Nephron (organoid): Measurements from ENCODE around the gene PYY.
A peak's percentile ranks its signal among the peaks of the same experiment; 100 is the strongest.

Experiments
- H3K27ac Mint-ChIP-seq, 3 experiments: 2 replicates each; pipeline ENCODE4 v1.8.0; 2020; ENCODE audit warnings: mixed read lengths in 3 of 3, mild to moderate bottlenecking in 2 of 3, moderate library complexity in 1 of 3
- H3K27me3 Mint-ChIP-seq: 2 replicates; pipeline ENCODE4 v1.8.0; 2021; ENCODE audit warnings: low read depth, mild to moderate bottlenecking, moderate library complexity, mixed read lengths
- H3K36me3 Mint-ChIP-seq: 2 replicates; pipeline ENCODE4 v1.8.0; 2020; ENCODE audit warnings: low read depth, mixed read lengths
- H3K4me1 Mint-ChIP-seq: 2 replicates; pipeline ENCODE4 v1.8.0; 2020; ENCODE audit warnings: mixed read lengths
- H3K4me3 Mint-ChIP-seq, 3 experiments: 2 replicates each; pipeline ENCODE4 v1.8.0; 2020; ENCODE audit warnings: mild to moderate bottlenecking in 3 of 3, mixed read lengths in 3 of 3, moderate library complexity in 2 of 3
- H3K9me3 Mint-ChIP-seq: 2 replicates; pipeline ENCODE4 v1.8.0; 2020; ENCODE audit warnings: mixed read lengths
- TF ChIP-seq, protein P1 (sequence below), 3 experiments: fragments of 200-600 bp; sonication (generic); IDR thresholded peaks; one replicate each; pipeline ENCODE4 v1.5.0; 2021; ENCODE audit warnings: antibody characterized with exemption in 3 of 3; ENCODE audit not compliant: unreplicated experiment in 3 of 3

Gene PYY

GRCh38 chr17:43988301-43988700 lies 34.6 kb upstream of the PYY start:
- Mint-ChIP-seq H3K4me3 (no peak overlapping the region), H3K4me1 (peaks cover 5% of the 10 kb centered on the region), H3K9me3 (no peaks in the 10 kb centered on the region), H3K36me3 (no peaks in the 10 kb centered on the region), H3K27ac (no peak overlapping the region), H3K27me3 (peaks cover 57% of the 10 kb centered on the region)
- TF ChIP-seq, protein P1, sequence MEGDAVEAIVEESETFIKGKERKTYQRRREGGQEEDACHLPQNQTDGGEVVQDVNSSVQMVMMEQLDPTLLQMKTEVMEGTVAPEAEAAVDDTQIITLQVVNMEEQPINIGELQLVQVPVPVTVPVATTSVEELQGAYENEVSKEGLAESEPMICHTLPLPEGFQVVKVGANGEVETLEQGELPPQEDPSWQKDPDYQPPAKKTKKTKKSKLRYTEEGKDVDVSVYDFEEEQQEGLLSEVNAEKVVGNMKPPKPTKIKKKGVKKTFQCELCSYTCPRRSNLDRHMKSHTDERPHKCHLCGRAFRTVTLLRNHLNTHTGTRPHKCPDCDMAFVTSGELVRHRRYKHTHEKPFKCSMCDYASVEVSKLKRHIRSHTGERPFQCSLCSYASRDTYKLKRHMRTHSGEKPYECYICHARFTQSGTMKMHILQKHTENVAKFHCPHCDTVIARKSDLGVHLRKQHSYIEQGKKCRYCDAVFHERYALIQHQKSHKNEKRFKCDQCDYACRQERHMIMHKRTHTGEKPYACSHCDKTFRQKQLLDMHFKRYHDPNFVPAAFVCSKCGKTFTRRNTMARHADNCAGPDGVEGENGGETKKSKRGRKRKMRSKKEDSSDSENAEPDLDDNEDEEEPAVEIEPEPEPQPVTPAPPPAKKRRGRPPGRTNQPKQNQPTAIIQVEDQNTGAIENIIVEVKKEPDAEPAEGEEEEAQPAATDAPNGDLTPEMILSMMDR (IDR thresholded peaks at IDR 0.05; ENCODE audit: unreplicated experiment in 3 of 3), result no peak

DNA sequence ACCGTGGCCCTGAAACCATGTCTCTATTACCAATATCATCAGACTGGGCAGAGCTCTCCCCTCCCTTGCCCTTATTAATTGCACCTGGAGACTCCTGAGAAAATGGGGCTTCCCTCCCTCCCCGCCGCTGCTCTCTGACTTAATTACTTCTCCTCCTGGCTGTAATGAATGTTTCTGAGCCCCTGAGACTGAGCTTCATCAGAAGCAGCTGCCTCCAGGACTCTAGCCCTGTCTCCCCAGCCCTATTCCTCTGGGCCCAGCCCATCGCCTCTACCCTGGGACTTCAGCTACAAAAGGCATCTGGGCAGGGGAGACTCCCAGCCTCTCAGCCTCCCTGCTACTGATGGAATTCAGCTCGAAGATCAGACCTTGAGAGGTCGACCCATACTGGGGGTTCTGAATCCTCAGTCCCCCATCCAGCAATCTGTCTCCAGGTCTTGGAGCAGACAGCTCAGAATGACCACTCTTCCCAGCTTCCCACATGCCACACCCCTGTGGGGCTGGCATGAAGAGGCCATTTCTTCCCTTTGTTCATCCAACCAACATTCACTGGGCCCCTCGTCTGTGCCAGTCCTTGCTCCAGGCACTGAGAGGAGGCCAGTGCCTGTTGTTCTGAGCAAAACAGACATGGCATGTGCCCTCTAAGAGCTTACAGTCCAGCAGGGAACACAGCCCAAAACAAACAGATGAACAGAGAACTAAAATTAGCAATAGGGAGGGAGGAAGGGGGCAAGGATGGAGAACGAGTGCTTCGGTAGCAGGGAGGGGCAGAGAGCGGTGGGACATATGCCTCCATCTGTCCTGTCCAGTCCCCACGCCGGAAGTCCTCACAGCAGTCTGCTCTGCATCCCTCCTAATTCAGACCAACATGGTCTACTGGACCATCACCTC lies 33.6 kb upstream of the PYY start:
- Mint-ChIP-seq H3K9me3 (no peaks in the 10 kb centered on the region), H3K36me3 (no peaks in the 10 kb centered on the region), H3K27me3 (peaks cover 66% of the 10 kb centered on the region), H3K4me1 (peaks cover 5% of the 10 kb centered on the region), H3K27ac (no peak overlapping the region), H3K4me3 (no peak overlapping the region)
- TF ChIP-seq, protein P1 (IDR thresholded peaks at IDR 0.05; ENCODE audit: unreplicated experiment in 3 of 3), result no peak

DNA sequence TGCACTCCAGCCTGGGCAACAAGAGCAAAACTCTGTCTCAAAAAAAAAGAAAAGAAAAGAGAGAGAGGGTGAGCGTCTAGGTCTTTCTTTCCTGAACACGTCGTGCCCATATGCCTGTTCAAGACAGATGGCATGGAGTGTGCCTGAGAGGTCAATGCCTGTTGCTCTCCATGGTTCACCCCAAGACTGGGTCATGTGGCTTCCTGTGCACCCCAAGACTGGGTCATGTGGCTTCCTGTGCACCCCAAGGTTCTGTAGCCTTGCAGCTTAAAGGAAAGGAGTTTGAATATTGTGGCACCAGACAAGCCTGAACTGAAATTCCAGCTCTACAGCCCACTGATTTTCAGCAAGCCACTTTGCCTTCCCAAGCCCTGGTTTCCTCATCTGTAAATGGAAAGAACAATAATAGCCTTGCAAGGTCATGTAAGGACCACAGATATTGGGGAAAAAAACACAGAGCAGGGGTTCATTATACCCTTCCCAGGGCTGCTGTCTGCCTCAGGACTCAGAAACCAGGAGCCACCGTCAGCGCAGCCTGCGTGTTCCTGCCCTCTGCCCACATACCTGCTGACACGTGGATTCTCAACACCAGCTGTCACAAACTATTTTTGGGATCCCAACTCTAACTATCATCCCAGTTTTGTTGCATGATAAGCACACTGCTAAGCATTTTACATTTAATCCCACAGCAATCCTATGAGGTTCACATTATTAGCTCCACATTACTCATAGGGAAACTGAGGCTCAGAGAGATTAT lies 32.7 kb upstream of the PYY start:
- peaks cover 75% of the 10 kb centered on the region for H3K27me3 Mint-ChIP-seq
- H3K4me1 Mint-ChIP-seq, result peaks cover 5% of the 10 kb centered on the region
- TF ChIP-seq, protein P1 (IDR thresholded peaks at IDR 0.05; ENCODE audit: unreplicated experiment in 3 of 3), result no peak

DNA sequence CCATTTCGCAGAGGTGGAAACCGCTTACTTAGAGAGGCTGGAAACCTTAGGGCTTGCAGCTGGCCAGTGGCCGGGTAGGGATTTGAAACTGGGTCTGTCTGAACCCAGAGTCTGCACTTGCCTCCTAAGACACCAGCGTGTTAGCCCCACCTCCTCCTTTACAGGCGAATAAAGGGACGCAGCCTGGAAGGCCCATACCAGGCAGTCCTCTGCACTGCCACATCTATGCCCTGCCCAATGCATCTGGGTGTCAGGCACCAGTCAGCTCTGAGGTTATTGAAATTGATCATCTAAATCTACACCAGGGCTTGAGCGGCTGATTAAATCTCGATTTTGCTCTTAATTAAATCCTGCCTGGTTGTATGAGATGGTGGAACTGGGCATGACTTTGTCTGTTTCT lies 30.8 kb upstream of the PYY start:
- H3K27me3 Mint-ChIP-seq, result peaks cover 82% of the 10 kb centered on the region
- no peaks in the 10 kb centered on the region for H3K9me3 Mint-ChIP-seq
- TF ChIP-seq, protein P1 (IDR thresholded peaks at IDR 0.05; ENCODE audit: unreplicated experiment in 3 of 3), result no peak
- no peaks in the 10 kb centered on the region for H3K36me3 Mint-ChIP-seq
- no peak overlapping the region for H3K27ac Mint-ChIP-seq
- H3K4me1 Mint-ChIP-seq, result peaks cover 5% of the 10 kb centered on the region
- peak overlapping the region; percentile 70 to 77 (median 72) for H3K4me3 Mint-ChIP-seq

More for the DNA sequence above, 32.7 kb upstream of the PYY start:
- Mint-ChIP-seq H3K36me3 (no peaks in the 10 kb centered on the region), H3K27ac (no peak overlapping the region), H3K4me3 (no peak overlapping the region), H3K9me3 (no peaks in the 10 kb centered on the region)

DNA sequence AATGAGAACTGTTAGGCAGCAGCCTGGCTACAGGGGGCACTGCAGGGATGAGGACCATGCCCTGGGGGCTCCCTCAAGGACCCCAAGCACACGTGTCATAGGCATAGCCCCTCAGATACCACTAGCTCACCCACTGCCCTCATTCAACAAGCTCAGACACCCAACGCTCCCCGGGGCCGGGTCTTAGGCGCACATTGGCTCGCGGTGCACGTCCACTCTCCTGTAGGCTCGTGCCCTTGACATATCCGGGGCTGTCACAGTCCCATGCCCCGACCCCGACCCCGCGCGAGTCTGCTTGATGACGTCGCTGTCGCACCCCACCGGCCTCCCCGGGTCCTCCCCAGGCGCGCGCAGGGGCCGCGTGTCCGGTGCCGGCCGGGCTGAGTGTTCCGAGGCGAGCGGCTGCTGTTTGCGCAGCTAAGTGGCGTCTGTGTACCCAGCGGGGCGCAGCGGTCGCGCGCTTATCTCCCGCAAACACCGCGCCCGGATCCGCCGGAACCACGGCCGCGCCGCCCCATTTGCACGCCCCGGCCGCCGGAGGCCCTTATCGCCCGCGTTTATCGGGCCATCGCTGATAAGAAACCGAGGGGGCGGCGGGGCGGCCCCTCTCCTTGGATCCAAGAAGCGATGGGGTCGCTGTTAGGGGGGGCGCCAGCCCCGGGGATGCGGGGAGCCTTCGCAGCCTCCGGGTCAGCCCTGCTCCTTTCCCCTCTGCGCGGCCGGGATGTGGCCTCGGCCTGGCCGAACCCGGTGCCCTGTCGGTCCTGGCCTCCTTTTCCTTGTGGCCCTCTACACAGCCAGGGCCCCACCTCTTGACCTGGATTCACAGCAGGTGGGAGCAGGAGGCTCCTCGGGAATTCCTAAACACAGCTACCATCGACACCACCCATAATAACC lies 30.0 kb upstream of the PYY start:
- H3K27me3 Mint-ChIP-seq, result peaks cover 90% of the 10 kb centered on the region
- no peak overlapping the region for H3K27ac Mint-ChIP-seq
- H3K36me3 Mint-ChIP-seq, result no peaks in the 10 kb centered on the region
- H3K4me3 Mint-ChIP-seq, result peak overlapping the region; percentile 70 to 77 (median 72)
- H3K4me1 Mint-ChIP-seq, result peaks cover 5% of the 10 kb centered on the region
- H3K9me3 Mint-ChIP-seq, result no peaks in the 10 kb centered on the region
- TF ChIP-seq, protein P1 (IDR thresholded peaks at IDR 0.05; ENCODE audit: unreplicated experiment in 3 of 3), result peak in 2 of 3 experiments; percentile 24 to 43
